SU-DHL-6 (cell line): ENCODE data around the gene SGK1.

Experiments
- EZH2phosphoT487 ChIP-seq: fragments of 200-600 bp; sonication (generic), shearing (Covaris generic); conservative IDR thresholded peaks from 2 replicates; pipeline ENCODE4 v1.6.1; 2018; ENCODE audit warnings: mild to moderate bottlenecking, antibody characterized with exemption, low read length, moderate library complexity, mixed read lengths
- TF ChIP-seq, protein P1 (sequence below): fragments of 200-600 bp; sonication (generic); IDR thresholded peaks from one replicate; pipeline ENCODE4 v1.5.1; 2017; ENCODE audit warnings: antibody characterized with exemption, mild to moderate bottlenecking, low read length, moderate library complexity; ENCODE audit not compliant: insufficient read depth, poor library complexity, severe bottlenecking

DNA sequence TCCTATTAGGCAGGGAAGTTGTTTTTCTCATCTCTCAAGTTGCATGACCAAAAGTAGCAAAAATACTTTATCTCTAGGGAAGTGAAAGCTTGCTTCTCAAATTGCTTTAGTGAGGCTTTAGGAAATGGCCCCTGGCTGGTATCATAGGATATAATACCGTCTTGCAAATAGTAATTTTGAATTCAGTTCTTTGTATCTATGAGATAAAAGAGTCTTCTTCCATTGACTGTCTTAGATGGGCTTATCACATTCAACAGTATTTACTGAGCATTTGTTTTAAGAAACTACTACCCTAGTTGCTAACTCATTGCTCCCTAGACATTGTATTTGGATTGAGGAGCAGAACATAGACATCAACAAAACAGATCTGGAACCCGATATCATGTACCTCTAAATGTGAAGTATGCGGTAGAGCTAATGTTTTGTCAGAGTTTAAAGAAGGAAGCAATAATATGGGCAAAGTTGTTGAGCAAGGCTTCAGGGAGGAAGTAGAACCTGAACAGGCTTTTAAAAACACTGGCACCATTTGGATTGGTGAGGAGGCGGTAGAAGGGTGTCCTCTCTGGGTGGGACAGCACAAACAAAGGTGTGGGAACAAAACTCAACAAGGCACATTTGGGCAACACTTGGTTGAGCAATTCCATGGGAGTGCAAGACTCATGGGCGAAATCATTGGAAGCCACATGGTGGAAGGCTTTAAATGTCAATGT is 101.5 kb downstream of the SGK1 start:
- TF ChIP-seq, protein P1, sequence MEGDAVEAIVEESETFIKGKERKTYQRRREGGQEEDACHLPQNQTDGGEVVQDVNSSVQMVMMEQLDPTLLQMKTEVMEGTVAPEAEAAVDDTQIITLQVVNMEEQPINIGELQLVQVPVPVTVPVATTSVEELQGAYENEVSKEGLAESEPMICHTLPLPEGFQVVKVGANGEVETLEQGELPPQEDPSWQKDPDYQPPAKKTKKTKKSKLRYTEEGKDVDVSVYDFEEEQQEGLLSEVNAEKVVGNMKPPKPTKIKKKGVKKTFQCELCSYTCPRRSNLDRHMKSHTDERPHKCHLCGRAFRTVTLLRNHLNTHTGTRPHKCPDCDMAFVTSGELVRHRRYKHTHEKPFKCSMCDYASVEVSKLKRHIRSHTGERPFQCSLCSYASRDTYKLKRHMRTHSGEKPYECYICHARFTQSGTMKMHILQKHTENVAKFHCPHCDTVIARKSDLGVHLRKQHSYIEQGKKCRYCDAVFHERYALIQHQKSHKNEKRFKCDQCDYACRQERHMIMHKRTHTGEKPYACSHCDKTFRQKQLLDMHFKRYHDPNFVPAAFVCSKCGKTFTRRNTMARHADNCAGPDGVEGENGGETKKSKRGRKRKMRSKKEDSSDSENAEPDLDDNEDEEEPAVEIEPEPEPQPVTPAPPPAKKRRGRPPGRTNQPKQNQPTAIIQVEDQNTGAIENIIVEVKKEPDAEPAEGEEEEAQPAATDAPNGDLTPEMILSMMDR, result no peak
- TF ChIP-seq EZH2phosphoT487, result no peak
